Endothelial cell of umbilical vein (primary cell): Measurements from ENCODE around the gene DNASE1.

Experiments
- EZH2 ChIP-seq: IDR thresholded peaks from 2 replicates; pipeline ENCODE4 v1.6.1; 2012; ENCODE audit warnings: borderline replicate concordance, low read depth, mild to moderate bottlenecking, moderate library complexity, low read length, inconsistent platforms; ENCODE audit not compliant: severe bottlenecking
- JUN ChIP-seq: IDR thresholded peaks from 2 replicates; pipeline ENCODE4 v1.6.1; 2011; ENCODE audit warnings: borderline replicate concordance, low read depth; ENCODE audit not compliant: insufficient read length, insufficient read depth
- POLR2A ChIP-seq: IDR thresholded peaks from 2 replicates; pipeline ENCODE4 v1.6.1; 2012; ENCODE audit warnings: low read depth, mild to moderate bottlenecking, control low read depth, low read length
- POLR2AphosphoS5 ChIP-seq: IDR thresholded peaks from 2 replicates; pipeline ENCODE4 v1.6.1; 2012; ENCODE audit warnings: low read depth, mild to moderate bottlenecking, control low read depth, low read length, moderate library complexity; ENCODE audit not compliant: insufficient read depth
- TF ChIP-seq, protein P1 (sequence below), 2 donors: IDR thresholded peaks; 1 replicate in 1 of 2; 2 replicates in 1 of 2; pipeline ENCODE4 v1.5.1; 2011; ENCODE audit warnings: low read length in 2 of 2, mild to moderate bottlenecking in 2 of 2, moderate library complexity in 2 of 2, control low read depth in 1 of 2, inconsistent platforms in 1 of 2, low read depth in 1 of 2; ENCODE audit not compliant: insufficient read depth in 1 of 2; ENCODE audit errors: extremely low read depth in 1 of 2
- TF ChIP-seq, protein P2 (sequence below): IDR thresholded peaks from 2 replicates; pipeline ENCODE4 v1.6.1; 2011; ENCODE audit not compliant: insufficient read depth, insufficient read length

DNA sequence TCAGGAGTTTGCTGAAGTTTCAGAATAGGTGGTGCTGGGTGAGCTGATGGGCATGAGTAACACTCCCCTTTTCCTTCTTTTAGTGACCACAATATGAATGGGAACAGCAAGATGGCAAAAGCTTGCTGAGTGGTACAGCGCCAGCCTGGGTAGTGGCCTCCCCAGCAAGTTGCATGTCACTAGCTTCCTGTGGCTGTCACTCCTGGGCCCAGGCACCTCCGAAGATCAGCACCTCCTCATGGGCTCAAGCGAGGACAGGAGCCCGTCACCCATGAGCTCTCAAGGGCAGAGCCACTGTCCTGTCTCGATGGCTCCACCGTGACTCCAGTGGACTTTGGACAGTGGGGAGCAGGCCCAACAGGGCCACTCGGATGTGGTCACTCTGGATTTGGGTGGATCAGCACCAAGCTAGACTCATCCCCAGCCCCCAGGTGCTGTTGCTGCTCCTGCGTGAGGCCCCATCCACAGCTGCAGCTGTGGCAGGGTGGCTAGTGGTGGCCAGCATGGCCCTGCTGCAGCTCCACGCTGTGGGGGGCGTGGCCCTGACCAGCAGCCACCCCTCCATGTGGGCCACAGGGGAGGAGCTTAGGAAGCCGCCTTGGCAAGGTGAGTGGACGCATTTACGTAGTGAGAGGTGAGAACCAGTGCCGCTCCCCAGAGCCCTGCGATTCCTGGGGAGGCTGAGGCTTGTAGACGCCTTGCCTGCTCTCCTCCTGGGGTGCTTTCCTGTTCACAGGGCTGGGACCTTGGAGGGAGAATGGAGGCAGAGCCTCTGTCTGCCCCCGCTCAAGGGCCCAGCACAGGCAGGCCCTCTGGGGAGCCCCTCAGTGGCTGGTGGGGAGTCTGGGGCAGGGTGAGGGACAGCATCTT is 13.6 kb upstream of the DNASE1 start:
- TF ChIP-seq, protein P1, sequence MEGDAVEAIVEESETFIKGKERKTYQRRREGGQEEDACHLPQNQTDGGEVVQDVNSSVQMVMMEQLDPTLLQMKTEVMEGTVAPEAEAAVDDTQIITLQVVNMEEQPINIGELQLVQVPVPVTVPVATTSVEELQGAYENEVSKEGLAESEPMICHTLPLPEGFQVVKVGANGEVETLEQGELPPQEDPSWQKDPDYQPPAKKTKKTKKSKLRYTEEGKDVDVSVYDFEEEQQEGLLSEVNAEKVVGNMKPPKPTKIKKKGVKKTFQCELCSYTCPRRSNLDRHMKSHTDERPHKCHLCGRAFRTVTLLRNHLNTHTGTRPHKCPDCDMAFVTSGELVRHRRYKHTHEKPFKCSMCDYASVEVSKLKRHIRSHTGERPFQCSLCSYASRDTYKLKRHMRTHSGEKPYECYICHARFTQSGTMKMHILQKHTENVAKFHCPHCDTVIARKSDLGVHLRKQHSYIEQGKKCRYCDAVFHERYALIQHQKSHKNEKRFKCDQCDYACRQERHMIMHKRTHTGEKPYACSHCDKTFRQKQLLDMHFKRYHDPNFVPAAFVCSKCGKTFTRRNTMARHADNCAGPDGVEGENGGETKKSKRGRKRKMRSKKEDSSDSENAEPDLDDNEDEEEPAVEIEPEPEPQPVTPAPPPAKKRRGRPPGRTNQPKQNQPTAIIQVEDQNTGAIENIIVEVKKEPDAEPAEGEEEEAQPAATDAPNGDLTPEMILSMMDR (IDR thresholded peaks at IDR 0.05; ENCODE audit: extremely low read depth in 1 of 2, insufficient read depth in 1 of 2, low read depth in 1 of 2, low read length in 2 of 2) = no peak
- TF ChIP-seq POLR2A (no peak), JUN (no peak), EZH2 (no peak), POLR2AphosphoS5 (no peak)
- TF ChIP-seq, protein P2, sequence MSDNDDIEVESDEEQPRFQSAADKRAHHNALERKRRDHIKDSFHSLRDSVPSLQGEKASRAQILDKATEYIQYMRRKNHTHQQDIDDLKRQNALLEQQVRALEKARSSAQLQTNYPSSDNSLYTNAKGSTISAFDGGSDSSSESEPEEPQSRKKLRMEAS = no peak
